Lower leg skin (tissue), 3 donors: ENCODE data around the gene ZDHHC1.

Source experiments
- POLR2A ChIP-seq, 2 donors: fragments of 450-650 bp; IDR thresholded peaks; one replicate each; pipeline ENCODE4 v1.6.1; 2016 to 2017; ENCODE audit warnings: antibody characterized with exemption in 2 of 2, mild to moderate bottlenecking in 1 of 2, moderate library complexity in 1 of 2
- TF ChIP-seq, protein P1 (sequence below), 3 donors: fragments of 450-650 bp; IDR thresholded peaks; one replicate each; pipeline ENCODE4 v1.5.1; 2016; ENCODE audit warnings: antibody characterized with exemption in 3 of 3, mild to moderate bottlenecking in 3 of 3, moderate library complexity in 2 of 3

DNA sequence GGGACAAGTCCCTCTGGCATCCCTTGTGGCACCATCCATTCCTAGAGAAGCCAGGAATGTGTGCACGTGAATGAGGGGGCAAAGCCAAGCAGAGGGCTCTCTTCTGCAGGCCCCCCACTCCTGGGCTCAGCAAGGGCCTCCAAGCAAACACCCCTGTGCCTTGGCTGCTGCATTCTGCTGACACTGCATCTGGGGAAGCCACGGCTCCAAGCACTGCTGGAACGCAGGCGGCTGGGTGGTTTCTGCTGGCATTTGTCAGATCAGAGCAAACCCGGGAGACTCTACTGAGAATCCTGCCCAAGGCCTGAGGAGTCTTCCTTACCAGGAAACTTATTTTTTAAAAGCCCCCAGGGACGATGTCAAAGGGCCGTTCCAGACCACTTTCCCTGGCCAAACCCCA is 41.3 kb upstream of the ZDHHC1 start:
- no peak for TF ChIP-seq POLR2A (IDR thresholded peaks at IDR 0.05)
- TF ChIP-seq, protein P1, sequence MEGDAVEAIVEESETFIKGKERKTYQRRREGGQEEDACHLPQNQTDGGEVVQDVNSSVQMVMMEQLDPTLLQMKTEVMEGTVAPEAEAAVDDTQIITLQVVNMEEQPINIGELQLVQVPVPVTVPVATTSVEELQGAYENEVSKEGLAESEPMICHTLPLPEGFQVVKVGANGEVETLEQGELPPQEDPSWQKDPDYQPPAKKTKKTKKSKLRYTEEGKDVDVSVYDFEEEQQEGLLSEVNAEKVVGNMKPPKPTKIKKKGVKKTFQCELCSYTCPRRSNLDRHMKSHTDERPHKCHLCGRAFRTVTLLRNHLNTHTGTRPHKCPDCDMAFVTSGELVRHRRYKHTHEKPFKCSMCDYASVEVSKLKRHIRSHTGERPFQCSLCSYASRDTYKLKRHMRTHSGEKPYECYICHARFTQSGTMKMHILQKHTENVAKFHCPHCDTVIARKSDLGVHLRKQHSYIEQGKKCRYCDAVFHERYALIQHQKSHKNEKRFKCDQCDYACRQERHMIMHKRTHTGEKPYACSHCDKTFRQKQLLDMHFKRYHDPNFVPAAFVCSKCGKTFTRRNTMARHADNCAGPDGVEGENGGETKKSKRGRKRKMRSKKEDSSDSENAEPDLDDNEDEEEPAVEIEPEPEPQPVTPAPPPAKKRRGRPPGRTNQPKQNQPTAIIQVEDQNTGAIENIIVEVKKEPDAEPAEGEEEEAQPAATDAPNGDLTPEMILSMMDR (IDR thresholded peaks at IDR 0.05), result no peak
